ENCODE results near the gene PHF2.

Gene PHF2

DNA sequence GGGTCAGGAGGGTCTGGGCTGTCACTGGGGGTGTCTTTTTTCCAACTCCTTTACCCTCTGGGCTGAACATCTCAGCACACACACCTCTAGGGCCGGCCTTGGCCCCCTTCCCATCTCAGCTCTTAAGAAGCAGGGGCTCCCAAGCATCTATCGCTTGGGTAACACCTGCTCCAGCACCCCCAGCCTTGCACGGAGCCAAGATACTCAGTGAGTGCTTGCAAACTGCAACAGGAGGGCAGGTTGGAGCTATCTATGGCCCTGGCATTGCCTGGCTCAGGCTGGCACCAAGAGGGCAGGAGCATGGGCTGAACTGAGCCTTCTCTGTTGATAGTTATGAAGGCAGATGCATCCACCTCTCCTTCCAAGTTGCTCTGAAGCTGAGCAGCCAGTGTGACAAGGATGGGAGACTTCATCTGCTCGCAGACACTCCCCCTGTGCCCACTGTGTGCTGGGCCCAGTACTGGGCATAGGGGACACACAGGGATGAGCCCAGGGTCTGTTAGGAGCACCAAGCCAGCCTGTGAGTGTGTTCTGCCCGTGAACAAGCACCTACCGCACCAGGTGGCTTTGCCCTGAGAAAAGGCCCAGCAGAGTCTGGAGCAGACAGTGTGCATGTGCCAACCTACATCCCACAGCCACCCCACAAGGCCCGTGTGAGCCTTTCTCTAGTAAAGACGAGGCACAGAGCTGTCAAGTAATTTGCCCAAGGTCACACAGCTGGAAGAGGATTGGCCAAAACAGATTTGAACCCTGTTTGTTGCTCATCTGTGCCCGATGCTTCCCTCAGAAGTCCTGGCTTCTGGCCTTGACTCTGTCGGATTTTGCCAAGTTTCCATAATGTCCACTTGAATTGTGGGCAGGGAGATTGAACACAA lies 58.2 kb downstream of the PHF2 start:
- no peak for DNase-seq

DNA sequence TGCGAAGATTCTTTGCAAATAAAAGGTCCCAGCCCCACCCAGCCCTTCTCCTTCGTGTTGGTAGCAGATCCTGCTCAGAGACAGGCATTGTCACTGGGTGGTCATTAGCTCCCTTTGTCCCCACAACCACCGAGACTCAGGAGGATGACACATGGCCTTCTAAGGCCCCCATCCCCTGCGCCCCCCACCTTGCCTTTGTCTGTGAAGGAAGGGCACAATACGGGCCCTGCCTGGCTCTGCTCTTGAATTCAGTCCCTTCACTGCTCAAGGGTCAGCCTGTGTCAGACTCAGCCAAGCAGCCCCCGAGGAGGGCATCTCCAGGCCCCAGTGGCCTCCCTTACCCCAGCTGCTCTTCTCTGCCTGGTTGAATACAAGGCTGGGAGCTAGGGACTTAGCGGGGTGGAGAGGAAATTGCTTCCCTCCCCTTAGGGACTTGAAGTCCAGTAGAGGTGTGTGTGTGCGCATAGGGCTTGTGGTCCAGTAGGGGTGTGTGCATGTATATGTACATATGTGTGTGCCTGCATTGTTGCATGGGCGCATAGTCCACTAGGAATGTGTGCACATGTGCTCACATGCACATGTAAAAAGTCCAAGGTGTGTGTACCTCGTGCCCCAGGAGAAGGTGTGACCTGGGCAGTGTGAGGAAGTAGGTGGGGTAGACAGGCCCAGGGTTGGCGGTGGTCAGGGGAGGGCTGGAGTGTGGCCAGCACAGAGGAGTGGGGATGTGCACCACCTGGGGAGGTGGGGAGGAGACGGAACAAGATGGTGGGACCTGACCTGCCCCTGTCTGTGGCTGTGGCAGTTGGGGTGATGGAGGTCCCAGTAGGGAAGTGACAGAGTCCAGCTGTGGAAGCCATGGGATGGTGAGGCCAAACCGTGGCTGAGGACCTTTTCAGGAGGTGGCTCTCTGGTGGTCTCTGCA lies 59.1 kb downstream of the PHF2 start:
- no peak for DNase-seq

DNA sequence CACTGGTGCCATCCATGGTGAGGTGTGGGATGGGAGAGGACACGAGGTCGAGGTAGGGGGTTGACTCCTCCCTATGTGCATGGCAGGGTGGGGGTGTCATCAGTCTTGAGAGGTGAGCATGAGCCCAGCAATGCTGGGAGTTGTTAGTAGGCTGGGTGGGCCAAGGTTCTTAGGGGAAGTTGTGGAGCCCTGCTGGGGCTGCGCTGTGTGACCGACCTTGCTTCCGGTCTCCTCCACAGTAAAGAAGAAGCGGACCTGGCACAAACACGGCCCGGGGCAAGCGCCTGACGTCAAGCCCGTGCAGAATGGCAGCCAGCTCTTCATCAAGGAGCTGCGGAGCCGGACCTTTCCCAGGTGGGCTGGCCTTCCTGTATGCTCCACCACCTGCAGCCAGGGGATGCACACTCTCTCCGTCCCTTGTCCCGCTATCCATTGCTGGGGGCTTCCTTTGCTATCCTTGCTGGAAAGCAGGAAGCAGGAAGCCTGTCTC lies 59.8 kb downstream of the PHF2 start:
- no peak for DNase-seq

DNA sequence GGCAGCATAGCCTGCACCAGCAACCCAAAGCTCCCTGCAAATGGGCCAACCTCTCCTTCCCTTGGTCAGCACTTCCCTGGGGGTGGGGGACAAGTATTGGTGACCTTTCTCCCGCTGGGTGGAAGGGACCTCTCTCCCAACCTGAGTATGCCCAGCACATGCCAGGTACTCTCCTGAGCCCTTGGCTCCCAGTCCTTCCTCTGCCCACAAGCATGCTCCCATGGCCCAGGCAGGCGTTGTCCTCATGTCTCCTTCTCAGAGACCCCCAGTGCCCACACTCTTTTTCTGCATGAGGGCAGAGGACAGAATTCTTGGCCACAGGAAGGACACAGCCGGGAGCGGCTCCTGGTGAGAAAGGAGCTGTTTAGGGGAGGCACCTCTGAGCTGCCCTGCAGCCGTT lies 60.3 kb downstream of the PHF2 start:
- DNase-seq, result no peak

DNA sequence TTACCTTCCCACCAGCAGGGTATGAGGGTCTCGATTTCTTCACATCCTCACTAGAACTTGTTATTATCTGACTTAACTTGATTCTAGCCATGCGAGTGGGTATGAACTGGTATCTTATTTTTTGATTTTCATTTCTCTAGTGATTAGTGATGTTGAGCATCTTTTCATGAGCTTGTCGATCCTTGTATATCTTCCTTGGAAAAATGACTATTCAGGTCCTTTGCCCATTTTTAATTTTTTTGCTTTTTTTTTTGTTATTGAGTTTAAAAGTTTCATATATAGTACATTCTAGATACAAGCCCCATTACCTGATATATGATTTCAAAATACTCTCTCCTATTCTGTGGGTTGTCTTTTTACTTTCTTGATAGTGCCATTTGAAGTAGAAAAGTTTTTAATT lies 61.5 kb downstream of the PHF2 start:
- no peak for DNase-seq

DNA sequence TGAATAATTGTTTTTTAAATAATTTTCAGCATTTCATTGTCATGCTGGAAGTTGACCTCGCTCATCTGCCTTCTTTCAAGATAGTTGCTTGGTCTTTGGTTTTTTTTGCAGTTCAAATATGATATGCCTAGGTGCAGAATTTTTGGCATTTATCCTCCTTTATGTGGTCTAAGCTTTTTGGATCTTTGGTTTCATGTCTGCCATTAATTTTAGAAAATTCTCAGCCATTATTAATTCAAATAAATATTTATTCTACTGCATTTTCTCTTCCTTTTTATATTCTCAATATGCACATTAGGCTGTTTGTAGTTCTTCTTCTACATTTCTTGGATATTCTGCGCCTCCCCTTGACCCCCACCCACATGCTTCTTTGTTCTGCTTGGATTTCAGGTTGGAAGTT lies 63.6 kb downstream of the PHF2 start:
- no peak for DNase-seq

DNA sequence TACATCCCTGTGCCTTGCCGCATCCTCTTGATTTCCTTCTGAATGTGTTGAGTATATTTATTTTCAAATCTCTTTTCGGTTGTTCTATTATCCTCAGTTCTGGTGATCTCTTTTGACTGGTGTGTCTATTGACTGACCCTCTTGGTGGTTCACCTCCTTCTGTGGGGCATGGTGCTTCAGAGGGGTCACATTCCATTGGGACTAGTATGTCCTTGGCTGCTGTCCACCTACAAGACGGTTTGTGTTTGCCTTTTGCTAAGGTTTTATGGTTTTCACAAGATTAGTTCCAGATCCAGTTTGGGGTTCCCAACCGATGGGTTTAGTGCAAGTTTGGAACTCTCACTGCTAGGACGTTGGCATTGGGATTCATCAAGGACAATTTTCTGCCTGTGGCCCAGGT lies 66.6 kb downstream of the PHF2 start:
- DNase-seq, result no peak

DNA sequence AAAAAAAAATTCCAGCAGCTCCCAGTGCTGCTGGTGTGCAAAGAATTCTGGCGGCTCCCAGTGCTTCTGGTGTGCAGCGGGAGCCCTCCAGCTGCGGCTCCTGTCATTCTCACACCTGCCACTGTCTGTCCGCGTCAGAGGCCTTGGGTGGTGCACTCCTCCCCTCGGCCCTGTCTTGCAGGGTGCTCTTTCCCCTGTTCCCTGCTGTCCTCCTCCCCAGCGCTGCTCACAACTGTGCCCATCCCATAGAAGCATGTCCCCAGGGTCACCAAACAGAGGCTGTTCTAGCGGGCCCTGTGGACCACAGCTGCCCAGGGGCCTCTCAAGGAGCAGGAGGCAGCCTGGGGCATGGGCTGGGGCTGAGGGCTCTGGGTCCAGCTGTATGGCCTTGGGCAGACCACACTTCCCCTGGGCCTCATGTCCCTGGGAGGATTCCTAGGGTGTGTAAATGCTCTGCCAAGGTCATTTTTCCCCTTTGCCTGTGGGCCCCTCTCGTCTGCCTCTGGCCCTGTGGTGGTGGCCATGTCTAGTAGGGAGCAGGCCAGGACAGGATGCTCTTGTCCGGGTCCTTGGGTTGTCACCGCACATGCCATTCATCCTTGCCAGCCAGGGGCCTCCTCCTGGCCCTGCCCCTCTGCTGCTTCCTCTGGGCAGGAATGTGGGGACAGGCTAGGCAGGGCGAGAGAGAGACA lies 68.2 kb downstream of the PHF2 start:
- DNase-seq, result no peak

DNA sequence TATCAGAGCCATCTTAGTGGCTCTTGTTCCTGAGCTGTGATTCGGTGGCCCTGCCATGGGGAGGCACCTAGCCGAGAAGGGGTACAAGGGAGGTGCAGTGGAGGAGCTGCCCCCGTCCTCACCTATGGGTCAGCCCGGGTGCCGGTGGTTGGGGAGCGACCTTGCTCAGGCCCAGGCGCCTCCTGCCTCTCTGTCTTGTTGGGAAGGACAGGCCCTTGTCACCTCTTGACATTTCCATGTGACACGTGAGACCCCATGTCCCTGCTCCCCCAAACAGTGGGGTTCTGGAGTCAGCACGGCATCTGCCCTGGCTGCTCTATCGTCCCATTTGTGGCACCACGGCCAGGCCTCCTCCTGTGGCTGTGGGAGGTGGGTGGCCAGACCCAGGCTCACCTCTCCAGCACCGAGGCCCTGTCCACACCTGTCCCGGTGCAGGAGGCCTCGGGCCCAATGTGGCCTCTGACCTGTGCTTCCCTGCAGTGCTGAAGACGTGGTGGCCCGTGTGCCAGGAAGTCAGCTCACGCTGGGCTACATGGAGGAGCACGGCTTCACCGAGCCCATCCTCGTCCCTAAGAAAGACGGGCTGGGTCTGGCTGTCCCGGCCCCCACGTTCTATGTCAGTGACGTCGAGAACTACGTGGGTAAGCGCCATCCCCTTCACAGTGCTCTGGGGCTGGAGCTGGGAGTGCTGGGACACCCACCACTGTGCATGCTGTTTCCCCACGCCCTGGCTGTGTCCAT lies 68.9 kb downstream of the PHF2 start:
- no peak for DNase-seq

DNA sequence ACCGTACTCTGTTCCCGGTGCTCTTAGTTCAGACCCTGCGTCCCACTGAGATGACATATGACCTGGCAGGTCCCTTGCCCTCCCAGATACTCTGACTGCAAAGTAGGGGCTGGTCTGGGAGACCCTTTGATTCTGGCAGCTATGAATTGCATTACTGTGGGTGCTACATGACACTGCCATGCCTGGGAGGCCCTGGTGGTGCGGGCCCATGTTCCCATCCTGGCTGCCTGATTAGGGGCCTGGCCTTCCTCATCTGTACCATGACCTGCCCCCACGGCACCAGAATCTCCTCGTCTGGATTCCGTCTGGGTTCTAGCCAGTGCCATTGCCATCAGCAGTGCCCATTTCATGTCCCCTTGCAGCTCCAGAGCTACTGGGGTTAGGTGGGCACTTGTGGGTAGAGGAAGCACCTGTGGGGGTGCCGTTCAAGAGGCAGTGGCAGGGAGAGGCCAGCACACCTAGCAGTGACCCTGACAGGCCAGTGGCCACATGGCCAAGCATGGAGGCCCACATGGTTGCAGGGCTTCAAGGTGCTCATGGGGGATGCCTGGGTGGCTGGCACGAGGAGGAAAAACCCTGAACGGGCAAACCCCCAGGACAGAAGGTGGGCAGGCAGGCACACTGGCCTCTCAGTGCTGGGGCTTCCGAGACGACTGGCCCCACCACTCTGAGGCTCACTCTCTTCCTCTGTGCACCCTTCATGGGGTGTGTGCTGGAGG lies 69.7 kb downstream of the PHF2 start:
- no peak for DNase-seq

DNA sequence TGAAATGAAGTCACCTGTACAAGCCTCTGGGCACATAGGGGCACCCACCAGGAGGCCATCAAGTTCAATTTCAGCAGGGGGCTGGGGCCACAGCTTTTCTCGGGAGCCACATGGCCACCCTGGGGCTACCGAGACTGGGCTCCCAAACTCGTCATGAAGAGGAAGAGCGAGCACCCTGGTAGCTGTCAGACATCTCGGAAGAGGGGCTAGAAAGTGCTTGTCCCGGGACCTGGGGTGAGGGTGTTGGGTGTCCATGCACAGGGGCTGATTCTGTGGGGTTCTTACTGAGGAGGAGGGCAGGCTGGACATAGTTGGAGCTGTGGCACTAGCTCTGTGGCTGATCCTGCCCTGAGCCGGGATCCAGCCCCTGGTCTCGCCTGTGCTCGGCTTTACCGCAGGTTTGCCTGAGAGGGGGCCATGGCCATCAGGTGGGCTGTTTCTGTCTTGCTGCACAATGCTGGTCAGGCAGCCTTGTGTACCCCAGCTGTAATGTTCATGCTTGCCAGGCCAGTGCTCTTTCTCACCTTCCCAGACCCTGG lies 70.3 kb downstream of the PHF2 start:
- no peak for DNase-seq

DNA sequence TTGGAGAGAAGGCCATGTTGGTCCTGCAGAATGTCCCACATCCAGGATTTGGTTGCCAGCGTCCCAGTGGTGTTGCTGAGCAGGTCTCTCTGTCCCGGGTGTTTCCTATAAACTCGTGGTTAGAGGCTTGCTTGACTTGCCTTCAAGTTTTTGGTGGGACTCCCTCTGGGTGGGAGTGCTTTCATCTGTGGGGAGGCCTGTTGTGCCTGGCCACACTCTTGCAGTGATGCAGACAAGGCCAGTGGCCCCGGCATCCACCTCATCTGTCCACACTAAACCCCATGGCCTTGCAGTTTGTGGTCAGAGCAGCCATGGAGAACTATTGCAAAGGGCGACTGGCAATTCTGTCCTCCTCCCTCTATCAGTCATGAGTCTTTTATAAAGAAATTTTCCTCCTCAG lies 71.8 kb downstream of the PHF2 start:
- no peak for DNase-seq

DNA sequence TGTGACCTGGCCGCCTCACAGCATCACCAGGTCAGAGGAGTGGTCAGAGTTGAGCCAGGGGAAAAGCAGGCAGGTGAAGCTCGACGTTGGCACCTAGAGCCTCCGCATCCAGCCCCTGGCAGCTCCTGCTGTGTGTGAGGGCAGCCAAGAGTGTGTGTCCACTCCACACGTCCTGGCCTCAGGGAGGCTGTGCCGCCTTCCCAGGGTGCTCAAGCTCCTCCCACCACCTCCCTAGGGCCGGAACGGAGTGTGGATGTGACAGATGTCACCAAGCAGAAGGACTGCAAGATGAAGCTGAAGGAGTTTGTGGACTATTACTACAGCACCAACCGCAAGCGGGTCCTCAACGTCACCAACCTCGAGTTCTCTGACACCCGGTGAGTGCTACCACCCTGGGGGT lies 72.5 kb downstream of the PHF2 start:
- DNase-seq, result no peak

DNA sequence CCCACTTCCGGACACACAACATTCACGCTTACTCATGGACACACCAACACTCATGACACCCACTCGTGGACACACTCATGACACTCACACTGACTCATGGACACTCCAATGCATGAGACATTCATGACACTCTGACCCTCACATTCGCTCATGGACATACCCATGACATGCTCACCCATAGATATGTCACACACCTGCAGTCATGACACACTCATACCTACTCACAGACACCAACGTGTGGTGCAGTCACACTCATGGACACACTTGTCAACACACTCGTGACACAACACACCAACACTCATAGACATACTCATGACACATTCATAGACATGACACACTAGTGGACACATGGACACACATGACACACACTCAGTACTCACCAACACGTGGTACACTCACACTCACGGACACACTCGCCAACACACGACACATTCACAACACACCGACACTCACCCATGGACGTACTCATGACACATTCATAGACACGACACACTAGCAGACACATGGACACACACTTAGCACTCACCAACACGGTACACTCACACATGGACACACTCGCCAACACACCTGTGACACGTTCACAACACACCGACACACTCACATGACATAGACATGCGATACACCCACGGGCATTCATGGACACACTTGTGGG lies 73.4 kb downstream of the PHF2 start:
- DNase-seq, result no peak

DNA sequence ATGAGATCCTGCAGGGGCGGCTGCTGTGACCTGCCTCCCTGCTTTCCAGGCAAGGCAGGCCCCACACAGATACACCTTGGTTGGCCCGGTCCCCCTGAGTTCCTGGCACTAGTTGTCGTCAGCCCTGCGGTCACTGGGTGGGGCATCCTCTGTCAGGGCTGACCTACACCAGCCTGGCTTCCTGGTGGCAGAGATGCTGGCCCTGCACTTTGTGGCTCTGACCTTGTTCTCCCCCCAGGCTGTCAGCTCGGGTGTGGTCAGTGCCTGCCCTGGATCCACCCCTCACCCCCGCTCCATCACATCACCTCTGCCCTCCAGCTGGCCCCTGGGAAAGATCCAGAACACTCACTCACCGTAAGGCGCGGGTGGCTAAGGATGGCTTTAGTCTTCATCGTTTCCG lies 74.1 kb downstream of the PHF2 start:
- DNase-seq, result no peak

DNA sequence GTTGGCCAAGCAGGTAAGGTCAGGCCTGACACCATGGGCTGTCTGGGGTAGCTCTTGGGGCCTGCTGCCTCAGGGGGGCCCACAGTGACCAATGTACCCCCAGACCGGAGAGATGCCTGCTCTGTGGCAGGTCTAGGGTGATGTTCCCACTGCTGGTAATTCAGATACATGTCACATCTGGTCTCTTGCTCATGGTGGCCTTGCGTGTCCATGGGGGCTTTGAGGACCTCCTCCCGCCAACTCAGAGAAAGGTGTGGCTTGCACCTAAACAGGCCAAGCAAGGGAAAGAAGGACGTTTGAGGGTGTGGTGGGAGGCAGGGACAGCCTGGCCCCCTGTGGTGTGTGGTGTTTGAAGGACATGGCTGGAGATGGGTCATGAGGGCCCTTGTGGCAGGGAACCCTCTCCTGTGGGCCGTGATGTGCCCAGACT lies 75.2 kb downstream of the PHF2 start:
- no peak for DNase-seq

DNA sequence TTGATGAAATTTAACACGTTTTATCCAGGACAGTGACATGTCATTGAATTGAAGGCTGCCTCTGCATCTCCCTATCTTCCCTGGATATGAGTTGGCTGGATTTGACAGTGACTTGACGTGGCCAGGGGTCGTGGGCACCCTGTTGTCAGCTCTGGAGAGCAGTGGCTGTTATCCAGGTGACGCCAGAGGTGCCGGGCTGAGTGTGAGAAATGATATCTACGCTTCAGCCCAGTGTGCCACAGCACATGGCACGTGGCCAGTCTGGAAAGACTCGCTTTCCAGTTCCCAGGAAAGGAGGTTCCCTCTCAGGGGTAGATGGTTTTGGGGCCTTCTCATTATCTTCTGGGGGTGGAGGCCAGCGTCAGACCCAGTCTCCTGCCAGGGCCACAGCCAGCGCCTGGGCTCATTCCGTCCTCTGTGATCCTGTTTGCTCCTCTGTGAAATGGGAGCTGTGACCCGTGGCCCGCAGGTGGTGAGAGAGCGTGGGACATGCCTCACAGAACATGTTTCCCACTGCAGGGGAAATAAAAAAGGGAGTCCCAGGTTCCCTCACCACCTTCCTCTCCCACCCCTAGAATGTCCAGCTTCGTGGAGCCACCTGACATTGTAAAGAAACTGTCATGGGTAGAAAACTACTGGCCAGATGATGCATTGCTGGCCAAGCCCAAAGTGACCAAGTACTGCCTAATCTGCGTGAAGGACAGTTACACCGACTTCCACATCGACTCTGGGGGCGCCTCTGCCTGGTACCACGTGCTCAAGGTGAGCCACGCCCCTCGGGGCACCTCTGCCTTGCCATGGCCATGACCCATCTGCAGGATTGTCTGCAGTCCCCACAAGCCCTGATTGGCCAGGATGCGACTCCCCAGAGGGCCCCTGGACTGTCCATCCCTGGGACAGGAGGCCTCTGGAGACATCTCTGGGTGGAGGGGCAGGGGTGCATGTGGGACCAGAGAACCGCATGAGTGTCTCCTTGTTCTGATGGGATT lies 76.5 kb downstream of the PHF2 start:
- DNase-seq, result no peak

DNA sequence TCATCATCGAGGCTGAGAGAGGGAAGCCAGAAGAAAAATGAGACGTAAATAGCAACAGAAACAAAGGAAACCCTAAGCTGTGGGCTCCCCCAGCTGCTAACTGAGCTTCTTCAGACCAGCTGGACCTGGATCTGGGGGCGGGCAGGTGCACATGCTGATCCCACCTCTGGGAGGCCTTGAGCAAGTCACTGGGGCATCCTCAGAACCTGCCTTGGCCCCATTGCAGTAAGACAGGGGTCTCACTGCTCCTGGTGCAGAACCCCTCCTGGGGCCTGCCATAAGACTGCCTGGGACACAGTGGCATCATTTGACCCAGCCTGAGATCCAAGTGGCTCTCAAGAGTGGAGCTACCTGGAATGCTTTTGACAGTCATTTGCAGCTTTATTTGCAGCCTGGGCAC lies 77.4 kb downstream of the PHF2 start:
- no peak for DNase-seq

DNA sequence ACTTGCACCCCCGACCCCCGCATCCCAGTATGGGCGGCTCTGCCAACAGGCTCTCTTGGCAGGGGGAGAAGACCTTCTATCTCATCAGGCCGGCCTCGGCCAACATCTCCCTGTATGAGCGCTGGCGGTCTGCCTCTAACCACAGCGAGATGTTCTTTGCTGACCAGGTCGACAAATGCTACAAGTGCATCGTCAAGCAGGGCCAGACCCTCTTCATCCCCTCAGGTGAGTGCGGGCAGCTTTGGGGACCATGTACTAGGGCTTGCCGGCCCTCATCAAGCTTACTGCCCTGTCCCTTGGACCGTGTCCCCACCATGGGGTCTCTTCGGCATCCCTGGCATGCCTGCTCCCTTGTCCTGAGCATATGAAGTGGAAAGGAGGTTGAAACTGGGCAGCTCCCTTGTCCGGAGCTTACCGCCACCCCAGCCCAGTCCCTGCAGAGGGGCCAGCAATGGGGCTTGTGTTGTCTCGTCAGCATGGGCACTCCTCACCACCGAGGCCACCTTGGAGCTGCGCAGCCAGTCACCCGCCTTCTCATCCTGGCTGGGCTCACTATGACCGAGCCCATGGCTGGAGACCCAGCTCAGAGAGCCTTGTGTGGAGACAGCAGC lies 78.1 kb downstream of the PHF2 start:
- DNase-seq, result no peak
